AG10803 (cell line): ENCODE results near the gene CSTB.
A peak's percentile ranks its signal among the peaks of the same experiment; 100 is the strongest.

Experiments used
- DNase-seq: peaks from one replicate; pipeline ENCODE4 v3.0.0; 2010; ENCODE audit warnings: low read depth
- H3K4me3 ChIP-seq: 2 replicates; pipeline ENCODE4 v1.5.1; 2011; ENCODE audit warnings: mild to moderate bottlenecking, low read length, control low read depth
- TF ChIP-seq, protein P1 (sequence below): conservative IDR thresholded peaks from 2 replicates; pipeline ENCODE4 v1.5.1; 2011; ENCODE audit warnings: mild to moderate bottlenecking, low read length, control low read depth, inconsistent platforms

The CSTB gene

DNA sequence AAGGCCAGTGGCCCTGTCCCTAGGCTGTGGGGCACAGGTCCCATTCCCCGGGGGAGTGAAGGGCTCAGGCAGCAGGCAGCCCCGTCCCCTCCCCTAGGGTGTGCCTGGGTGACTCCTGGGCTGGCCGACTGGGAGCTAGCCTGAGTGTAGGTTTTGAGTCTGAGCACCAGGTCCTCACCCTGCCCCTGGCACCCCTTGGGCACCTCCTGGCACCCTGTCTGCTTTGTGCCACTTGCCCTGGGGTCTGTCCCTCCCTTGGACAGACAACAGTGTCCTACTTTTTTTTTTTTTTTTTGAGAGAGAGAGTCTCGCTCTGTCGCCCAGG, 37.5 kb upstream of the CSTB start:
- no peak overlapping the region for H3K4me3 ChIP-seq

DNA sequence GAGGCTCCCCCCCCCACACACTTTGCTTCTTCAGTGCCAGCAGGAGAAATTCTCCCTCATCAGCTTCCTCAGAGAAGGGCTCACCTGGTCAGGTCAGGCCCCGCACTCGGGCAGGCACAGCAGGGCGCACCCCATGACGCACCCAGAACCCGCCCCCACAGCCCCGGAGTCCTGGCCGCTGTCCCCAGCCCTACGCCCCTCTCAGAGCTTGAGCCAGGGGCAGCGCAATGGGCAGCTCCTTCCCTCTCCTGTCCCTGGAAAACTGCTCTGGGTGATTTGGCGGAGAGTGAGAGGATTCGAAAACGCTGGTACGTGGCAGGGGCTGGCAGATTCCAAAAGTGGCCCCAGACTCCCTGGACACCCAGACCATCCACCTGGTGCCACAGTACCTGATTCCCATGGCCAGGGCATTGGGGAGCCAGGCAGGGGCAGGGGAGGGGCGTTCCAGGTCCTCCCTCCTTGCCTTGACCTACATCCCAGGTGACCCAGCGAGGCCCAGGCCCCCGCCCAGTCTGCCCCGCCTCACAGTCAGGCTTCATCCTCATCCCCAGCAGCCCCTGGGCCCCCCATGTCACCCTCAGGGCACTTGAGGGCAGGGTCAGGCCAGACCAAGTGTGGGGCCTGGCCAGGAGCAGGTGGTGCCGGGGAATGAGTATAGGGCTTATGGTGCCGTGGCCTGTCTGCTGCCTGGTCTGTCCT, 37.0 kb upstream of the CSTB start:
- H3K4me3 ChIP-seq, result no peak overlapping the region
- TF ChIP-seq, protein P1, sequence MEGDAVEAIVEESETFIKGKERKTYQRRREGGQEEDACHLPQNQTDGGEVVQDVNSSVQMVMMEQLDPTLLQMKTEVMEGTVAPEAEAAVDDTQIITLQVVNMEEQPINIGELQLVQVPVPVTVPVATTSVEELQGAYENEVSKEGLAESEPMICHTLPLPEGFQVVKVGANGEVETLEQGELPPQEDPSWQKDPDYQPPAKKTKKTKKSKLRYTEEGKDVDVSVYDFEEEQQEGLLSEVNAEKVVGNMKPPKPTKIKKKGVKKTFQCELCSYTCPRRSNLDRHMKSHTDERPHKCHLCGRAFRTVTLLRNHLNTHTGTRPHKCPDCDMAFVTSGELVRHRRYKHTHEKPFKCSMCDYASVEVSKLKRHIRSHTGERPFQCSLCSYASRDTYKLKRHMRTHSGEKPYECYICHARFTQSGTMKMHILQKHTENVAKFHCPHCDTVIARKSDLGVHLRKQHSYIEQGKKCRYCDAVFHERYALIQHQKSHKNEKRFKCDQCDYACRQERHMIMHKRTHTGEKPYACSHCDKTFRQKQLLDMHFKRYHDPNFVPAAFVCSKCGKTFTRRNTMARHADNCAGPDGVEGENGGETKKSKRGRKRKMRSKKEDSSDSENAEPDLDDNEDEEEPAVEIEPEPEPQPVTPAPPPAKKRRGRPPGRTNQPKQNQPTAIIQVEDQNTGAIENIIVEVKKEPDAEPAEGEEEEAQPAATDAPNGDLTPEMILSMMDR, result no peak
- DNase-seq, result no peak

More for the DNA sequence above, 37.5 kb upstream of the CSTB start:
- TF ChIP-seq, protein P1, result no peak
- DNase-seq, result no peak

DNA sequence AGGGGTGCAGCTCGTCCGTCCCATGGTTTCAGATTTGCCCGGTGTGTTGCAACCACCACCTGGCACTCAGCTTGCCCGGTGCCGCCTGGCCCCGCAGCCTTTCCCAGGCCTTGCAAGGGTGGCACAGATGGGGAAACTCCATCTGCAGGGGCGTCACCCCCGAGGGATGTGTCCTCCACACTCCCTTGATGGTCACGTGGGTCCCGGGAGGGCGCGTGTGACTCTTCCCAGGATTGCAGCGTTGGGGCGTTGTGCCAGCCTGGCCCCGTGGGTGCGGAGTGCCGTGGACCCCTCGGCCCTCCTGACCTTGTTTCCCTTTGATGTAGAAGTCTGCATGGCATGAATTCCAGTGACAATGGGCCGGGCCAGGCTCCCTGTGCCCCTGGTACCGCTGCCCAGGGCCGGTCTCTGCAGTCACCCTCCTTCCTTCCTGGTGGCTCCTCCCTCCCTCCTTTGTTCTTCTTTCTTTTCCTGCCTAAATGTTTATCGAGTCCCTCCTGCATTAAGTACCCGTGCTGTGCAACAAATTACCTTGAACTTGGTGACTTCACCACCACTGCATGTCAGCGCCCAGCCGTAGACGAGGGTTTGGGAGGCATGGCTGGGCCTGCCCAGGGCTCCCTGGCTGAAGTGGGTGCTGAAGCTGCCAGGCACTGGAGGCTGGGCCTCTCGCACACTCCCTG, 36.2 kb upstream of the CSTB start:
- DNase-seq, result peak; percentile 37
- peak overlapping the region; percentile 15 for H3K4me3 ChIP-seq

DNA sequence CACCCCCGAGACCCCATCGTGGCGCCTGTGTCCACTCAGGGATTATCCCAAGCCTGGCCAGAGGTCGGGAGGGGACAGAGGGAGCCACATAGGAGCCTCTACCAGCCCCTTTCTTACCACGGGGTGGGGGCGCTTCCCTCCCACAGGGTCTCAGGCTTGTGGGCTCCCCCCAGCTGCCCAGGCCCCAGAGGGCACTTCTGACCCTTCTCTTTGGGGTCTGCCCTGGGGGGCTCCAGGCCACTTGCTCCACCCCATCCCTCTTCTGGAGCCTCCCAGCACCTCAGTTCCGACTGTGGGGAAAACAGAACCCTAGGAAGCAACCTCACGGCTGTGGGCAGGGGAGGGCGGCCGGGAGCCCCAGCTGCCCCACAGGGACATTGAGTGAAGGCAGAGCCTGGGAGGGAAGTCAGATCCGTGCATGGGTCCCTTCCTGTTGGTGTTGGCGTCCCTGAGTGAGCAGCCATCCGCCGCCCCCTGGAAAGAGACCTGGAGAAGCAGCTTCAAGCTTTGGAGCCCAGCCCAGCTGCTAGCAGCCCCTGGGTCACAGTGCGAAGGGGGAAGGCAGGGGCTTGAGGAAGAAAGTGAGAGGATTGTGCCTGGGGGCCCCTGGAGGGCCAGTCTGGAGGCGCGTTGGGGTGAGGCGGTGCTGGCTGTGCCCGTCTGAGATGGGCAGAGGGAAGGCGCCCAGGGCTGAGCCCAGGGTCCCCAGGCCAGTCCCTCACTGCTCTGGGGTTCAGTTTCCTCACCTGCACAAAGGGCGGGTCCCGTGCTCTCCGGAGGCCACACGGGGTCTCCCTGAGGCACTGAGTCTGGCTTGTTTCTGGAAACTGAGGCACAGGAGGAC, 35.4 kb upstream of the CSTB start:
- no peak for DNase-seq
- TF ChIP-seq, protein P1, result no peak
- no peak overlapping the region for H3K4me3 ChIP-seq

More for the DNA sequence above, 36.2 kb upstream of the CSTB start:
- TF ChIP-seq, protein P1, result no peak

DNA sequence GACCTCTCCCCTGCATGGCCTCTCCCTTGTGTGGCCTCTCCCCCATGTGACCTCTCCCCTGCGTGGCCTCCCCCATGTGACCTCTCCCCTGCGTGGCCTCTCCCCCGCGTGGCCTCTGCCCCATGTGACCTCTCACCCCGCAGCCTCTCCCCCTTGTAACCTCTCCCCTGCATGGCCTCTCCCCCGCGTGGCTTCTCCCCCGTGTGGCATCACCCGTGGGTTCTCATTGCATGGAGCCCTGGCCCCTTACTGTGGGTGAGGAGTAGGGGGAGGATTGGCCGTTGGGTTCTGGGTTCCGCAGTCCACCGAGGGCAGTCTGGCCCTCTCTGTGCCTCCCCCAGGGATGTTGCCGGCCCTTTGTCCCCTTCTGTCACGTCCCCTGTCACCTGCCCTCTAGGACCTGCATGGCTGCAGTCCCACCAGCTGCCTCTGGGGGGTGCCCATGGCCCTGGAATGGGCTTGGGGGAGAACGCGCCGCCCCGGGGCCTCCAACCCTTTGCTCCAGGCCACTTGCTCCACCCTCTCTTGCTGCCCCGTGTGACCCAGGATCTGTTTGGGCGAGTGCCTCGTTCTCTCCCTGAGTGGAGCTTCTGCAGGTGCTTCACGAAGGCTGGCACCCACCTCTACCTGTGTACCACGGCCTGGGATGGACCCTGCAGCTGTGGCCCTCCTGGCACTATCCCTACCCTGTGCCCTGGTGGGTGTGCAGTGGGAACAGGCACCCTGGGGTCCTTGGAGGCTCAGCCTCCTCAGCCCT, 34.6 kb upstream of the CSTB start:
- TF ChIP-seq, protein P1, result peak; percentile 89
- DNase-seq, result peak; percentile 59
- H3K4me3 ChIP-seq, result no peak overlapping the region

DNA sequence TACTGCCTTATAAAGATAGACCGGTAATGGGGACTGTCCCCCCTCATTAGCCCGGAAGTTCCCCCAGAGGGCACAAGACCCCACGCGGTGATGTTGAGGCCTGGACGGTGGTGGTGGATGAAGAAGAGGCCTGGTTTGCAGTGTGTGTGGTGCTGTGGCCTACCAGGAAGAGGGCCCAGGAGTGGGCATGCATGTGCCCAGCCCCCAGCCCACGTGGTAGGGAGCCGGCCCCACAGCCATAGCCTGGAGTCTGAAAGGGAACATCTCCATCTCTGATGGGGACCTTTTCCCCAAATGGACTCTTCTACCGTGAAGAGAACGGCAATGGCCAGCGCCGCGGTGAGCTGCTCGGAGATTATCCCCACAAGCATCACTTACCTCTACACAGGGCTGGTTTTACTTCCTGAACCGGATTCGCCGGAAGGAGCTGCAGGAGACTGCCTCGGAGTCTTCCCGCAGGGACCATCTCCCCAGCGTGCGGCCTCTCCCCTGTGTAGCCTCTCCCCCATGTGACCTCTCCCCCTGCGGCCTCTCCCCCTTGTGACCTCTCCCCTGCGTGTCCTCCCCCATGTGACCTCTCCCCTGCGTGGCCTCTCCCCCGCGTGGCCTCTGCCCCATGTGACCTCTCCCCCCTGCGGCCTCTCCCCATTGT, 33.9 kb upstream of the CSTB start:
- no peak overlapping the region for H3K4me3 ChIP-seq
- TF ChIP-seq, protein P1, result no peak
- no peak for DNase-seq
